Left colon (tissue), 2 donors: ENCODE results near the gene GFY. TPM values are rescaled to one million over a fixed set of nuclear protein-coding genes. Genes with fewer than 3 reads are reported as not detected.
A peak's percentile ranks its signal among the peaks of the same experiment; 100 is the strongest.

Source experiments
- ATAC-seq: fragments of 200-7000 bp; cut with Tn5 transposase; one replicate; pipeline ENCODE4 v1.9.1; 2020; ENCODE audit warnings: mild to moderate bottlenecking, moderate library complexity
- DNase-seq, 2 donors: peaks; one replicate each; pipeline ENCODE4 v3.0.0-alpha.2; 2020
- intact Hi-C, 2 donors: fragments of 100-400 bp; cut with DNase I in 1 of 2; cut with micrococcal nuclease in 1 of 2; formaldehyde crosslinking; loops; one replicate each; pipeline versions ENCODE4 v1.11.2 to v1.14.0; 2022; cut with DNase I, micrococcal nuclease
- total RNA-seq, 2 donors: library from RNA; stranded (reverse); fragmentation: NEBNext Ultra II Directional; extraction: Animal tissue kit (Norgen Biotek cat#: 25700); gene quantifications; one replicate each; pipeline ENCODE4 v1.2.1, GENCODE V29; 2021
- donor health status: DM: no; HTN: no; CAD: no.
- donor health status: DM: yes; HTN: yes; CAD: no.

The GFY gene
- total RNA-seq, 2 donors from 2014 or later: not detected

DNA sequence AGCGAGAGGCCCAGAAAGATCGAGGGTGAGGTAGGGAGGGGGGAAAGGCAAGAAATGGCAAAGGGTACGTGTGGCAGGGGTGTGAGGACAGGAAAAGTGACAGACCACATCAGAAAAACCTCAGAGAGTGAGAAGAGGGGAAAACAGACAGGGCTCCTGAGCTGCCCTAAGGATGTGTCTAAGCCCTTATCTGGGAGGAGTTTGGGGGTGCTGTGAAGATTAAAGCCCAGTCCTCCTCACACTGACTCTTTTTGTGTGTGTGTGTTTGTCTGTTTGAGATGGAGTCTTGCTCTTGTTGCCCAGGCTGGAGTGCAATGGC is 1.2 kb upstream of the GFY start:
- DNase-seq (no peak), ATAC-seq (no peak)
- intact Hi-C loops: no loop called here

DNA sequence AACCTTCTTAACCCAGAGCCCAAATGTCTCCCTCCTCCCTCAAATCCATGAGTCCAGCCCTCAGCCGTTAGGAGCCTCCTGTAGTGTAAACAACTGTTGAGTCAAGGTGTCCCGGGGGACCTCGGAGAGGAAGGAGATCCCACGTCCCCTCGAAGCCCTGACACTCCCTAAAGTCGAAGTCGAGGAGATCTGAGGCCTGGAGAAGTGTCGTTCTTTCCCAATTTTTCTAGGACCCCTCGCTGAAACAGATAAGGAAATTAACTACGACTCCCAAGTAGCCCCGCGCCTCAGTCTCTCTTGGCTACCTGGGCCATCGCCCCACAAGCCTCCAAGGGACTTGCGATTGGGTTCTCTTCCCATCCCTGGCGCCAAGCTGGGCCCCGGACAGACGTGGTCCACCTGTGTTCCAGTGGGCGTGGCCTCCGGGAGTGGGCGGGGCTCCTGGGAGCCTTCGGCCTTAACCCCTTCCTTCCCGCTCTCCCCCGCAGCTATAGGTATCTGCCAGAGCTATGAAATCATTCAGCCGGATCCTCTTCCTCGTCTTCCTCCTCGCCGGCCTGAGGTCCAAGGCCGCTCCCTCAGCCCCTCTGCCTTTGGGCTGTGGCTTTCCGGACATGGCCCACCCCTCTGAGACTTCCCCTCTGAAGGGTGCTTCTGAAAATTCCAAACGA is 869 bp downstream of the GFY start:
- no peak for ATAC-seq
- intact Hi-C loops: no loop called here
- no peak for DNase-seq

DNA sequence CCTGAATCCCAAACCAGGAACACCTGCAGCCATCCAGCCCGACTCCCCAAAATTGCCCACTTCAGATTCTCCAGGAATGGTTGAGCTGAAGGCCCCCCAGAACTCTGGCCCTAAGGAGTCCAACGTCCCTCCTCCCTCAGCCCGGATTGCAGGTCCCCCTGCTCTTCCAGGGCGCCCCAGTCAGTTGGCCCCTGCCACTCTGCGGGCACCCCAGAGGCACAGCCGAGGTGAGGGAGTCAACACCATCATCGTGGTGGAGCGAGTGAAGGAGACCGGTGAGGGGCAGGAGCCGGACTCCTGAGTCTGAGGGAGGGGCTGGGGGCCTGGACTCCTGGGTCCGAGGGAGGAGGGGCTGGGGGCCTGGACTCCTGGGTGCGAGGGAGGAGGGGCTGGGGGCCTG is 2.2 kb downstream of the GFY start:
- intact Hi-C loops: no loop called here
- ATAC-seq (no peak), DNase-seq (no peak)

DNA sequence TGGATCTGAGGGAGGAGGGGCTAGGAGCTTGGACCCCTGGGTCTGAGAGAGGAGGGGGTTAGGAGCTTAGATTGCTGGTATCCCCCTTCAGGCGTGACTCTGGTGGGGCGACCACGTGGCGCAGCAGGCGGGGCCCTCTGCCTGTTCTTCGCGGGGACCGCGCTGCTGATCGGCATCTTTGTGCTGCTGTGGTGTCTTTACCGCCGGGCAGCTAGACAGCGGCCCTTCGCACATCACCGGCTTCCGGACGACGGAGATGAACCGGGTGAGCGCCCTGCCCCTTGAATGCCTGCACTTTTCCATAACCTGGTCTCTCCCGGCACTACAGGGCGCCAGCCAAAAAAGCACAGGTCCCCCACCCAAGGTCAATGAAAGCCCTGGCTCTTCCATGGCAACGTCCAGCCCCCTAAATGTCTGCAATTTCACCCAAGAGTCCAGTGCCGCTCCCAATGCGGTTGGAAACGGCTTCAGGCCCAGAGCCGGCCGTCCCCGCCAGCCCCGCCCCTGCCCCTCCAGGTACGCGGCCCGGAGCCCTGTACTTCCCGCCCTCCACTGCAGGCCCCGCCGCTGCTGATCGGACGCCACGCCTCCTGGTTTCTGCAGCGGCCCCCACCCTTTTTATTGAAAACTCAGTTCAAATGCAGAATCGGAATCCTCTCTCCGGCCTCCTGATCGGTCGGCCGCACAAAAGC is 2.8 kb downstream of the GFY start:
- DNase-seq: no peak
- ATAC-seq: peak; percentile 45
- intact Hi-C loops: no loop called here

DNA sequence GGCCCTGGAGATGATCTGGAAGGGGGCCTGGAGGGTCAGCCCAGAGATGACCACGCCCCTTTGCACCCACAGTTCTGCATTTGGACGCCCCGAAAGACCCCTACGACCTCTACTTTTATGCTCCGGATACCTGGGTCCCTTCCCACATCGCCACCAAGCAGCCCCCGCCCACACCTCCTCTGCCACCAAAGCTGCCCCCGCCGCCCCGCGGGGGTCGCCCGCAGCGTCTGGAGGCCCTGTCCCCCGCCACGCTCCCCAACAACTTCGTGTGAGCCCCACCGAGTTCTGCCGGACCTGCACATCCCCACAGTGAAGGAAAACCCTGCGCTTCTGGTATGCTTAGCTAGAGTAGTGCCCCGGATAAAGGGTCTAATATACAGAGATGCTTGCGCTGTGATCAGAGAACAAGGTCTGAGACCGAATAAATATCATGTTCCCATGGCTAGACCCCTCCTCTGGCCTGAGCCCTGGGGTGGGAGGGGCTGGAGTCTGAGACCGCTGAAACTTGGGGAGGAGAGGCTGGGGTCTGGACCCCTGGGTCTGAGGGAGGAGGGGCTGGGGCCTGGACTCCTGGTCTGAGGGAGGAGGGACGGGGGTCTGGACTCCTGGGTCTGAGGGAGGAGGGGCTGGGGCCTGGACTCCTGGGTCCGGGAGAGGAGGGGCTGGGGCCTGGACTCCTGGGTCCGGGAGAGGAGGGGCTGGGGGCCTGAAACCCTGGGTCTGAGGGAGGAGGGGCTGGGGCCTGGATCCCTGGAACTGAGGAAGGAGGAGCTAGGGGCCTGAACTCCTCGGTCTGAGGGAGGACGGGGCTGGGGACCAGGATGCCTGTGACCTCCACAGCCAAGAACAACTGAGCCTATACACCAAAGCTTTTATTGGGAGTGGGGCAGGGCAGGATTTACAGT is 3.6 kb downstream of the GFY start:
- intact Hi-C loops: no loop called here
- no peak for ATAC-seq
- no peak for DNase-seq

DNA sequence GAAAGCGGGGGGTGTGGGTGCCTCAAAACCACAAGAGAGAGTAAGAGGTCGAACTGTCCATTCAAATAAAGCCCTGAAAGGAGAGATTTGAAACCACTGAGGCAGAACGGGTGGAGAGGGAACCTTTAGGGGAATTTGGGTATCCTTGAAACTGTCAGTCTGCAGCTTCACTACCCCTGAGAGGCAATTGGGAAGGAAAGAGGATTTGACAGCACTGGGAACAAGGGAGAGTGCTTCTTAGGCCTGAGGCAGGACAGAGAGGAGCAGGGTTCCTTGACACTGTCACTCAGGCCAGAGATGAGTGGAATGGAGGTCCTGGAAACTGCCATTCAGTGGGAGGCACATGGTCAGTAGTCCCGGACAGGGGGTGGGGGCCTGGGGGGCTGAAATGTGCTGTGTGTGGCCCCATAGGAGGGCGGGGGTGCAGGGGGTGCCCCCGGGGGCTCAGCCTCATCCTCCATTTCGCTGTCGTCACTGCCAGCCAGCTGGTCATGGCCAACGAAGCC is 5.0 kb downstream of the GFY start:
- no peak for DNase-seq
- ATAC-seq: no peak
- intact Hi-C loops: loop anchor here in 1 of 2 donors (10.0 kb wide), 1 partner anchor 165 kb away; no protein-coding TSS in a partner anchor

DNA sequence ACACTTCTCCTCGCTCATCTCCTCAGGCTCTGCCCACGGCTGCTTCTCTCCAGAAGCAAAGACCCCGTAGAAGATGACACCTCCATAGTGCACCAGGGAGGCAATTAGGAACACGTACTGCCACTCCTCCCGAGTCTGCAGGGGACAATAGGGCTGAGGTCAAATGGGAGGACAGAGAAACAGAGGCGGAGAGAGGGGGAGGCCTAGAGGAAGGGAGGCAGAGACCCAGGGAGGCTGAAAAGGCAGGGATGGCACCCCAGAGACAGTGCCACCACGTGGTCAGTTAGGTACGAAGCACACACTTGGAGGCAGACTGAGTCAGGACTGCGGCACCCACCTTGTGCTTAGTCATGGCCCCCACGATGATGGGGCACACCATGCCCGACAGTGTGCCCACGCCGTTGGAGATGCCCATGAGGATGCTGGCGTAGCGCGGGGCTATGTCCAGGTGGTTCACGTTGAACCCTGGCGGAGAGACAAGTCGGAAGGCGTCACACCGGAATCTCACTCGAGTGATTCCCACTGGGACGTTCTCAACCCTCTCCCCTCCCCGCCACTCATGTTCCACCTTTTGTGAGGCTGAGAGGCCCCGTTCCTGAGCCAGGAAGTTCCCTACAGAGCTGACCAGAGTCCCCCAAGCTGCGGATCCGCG is 5.6 kb downstream of the GFY start:
- no peak for DNase-seq
- intact Hi-C loops: loop anchor here in 1 of 2 donors (10.0 kb wide), 1 partner anchor 166 kb away; no protein-coding TSS in a partner anchor
- no peak for ATAC-seq

DNA sequence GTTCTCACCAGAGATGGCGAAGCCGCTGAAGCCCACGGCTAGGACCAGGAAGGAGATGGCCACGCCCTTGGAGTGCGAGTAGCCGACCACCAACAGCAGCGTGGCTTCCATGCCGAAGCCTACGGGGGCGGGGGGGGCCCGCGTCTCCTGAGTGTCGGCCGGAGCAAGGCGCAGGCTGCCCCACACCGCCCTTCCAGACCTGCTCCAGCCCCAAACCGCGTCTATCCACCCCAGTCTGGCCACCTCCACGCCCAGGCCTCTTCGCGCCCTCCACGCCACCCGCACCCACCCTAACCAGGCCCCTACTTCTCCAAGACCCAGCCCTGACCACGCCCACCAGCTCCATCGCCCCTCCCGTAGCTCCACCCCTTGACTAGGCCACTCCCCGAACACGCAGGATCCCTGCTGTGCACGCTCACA is 6.2 kb downstream of the GFY start:
- ATAC-seq: no peak
- intact Hi-C loops: loop anchor here in 1 of 2 donors (10.0 kb wide), 1 partner anchor 167 kb away; no protein-coding TSS in a partner anchor
- no peak for DNase-seq

DNA sequence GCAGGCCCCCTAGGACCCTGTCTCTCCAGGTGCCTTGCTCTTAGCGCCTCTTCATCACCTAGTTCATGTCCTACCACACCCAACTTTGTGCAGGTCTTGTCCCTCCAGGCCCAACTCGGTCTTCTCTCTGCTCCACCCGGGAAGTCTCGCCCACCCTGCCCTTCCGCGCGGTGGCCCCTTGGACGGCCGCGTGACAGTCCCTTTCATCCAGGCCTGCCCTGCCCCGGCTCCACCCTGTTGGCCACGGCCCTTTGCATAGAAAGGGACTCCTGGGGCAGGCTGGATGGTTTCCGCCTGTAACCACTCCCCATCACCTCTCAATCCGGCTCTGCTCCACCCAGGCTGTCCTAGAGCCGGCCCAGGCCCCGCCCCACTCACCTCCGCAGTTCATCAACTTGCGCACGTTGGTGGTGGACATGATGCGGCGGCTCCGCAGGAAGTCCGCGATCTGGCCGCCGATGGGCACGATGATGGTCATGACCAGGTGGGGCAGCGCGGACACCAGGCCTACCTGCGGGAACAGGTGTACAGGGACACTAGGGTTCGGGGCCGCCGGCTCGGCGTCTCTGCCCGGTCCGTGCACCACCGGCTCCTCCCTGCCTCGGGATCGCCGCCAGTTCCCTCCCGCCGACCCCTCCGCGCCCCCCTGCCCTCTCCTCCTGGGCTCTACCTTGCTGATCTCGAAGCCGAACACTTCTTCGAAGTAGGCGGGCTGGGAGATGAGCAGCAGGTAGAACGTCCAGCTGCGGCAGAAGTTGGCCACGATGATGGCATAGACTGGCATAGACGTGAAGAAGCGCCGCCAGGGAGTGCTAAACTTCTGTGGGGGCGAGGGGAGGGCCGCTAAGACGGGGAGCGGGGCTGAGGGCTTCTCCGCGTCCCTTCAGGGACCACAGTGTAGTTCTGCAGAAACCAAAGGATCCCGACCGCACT is 7.2 kb downstream of the GFY start:
- DNase-seq (peak; percentile 49 to 66), ATAC-seq (peak; percentile 97)
- intact Hi-C loops: loop anchor here in 1 of 2 donors (10.0 kb wide), 1 partner anchor 168 kb away; no protein-coding TSS in a partner anchor

DNA sequence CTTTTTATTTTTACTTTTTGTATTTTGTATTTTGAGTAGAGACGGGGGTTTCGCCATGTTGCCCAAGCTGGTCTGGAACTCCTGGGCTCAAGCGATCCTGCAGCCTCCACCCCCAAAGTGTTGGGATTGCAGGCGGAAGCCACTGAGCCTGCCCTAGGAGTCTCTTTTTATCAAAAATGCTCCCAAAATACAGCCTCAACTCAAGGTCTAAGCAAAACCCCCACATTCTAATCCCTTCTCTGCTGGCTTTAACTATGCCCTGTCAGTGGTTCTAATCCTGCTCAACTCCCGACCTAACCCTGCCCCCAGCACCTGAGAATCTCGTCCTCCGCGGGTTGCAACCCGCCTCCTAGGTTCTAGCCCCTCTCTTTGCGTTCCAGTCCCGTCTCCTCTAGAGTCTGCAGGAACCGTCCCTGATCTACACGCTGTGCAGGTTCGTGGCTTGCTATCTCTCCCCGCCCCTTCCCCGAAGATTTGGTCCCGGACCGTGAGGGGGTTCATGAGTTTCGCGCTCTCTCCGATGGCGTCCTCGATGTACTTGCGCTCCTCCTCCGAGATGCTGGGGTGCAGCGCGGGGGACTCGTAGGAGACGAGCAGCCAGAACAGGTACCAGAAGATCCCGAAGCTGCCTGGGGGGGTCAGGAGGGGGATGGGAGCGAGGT is 8.2 kb downstream of the GFY start:
- no peak for DNase-seq
- intact Hi-C loops: loop anchor here in 1 of 2 donors (10.0 kb wide), 1 partner anchor 169 kb away; no protein-coding TSS in a partner anchor
- no peak for ATAC-seq

DNA sequence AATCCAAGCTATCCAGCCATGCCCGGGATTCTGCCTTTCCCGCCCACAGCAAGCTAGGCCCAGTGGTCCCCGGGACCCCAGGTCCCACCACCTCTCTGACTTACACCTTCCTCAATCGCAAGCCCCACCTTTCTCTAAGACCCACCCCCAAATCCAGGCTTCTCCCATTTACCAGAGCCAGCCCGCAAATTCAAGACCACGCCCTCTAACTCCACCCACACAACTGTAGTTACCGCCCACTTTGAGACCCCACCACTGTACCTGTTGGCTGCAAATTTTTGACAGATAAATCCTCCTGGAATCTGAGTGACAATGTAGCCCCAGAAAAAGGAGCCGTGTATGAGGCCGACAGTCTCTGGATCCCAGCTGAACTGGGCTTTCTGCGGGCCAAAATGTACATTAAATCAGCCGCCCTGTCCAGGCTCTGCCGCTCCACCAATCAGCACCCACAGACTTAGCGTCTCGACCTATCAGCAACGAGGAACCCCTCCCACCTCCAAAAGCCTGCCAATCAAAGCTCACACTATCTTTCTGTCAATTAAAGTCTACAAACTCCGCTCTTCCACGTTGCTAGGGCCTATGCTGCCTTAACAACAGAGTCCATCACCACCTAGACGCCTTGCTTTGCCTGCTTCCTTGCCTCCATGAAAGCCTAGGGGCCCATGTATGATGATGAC is 9.9 kb downstream of the GFY start:
- intact Hi-C loops: loop anchor here in 1 of 2 donors (10.0 kb wide), 1 partner anchor 170 kb away; no protein-coding TSS in a partner anchor
- DNase-seq: no peak
- ATAC-seq: no peak

DNA sequence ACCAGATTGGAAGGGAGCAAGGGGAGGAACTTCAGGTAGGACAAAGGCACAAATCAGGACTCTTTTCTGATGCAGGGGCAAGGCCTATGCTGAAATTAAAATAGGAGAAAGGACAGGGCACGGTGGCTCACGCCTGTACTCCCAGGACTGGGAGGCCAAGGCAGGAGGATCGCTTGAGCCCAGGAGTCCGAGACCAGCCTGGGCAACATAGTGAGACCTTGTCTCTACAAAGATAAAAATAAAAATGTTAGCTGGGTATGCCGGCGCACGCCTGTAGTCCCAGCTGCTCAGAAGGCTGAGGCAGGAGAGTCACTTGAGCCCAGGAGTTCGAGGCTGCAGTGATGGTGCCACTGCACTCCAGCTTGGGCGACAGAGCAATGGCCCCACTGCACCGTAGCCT is 10.5 kb downstream of the GFY start:
- intact Hi-C loops: loop anchor here in 1 of 2 donors (10.0 kb wide), 1 partner anchor 171 kb away; no protein-coding TSS in a partner anchor
- DNase-seq (no peak), ATAC-seq (no peak)

DNA sequence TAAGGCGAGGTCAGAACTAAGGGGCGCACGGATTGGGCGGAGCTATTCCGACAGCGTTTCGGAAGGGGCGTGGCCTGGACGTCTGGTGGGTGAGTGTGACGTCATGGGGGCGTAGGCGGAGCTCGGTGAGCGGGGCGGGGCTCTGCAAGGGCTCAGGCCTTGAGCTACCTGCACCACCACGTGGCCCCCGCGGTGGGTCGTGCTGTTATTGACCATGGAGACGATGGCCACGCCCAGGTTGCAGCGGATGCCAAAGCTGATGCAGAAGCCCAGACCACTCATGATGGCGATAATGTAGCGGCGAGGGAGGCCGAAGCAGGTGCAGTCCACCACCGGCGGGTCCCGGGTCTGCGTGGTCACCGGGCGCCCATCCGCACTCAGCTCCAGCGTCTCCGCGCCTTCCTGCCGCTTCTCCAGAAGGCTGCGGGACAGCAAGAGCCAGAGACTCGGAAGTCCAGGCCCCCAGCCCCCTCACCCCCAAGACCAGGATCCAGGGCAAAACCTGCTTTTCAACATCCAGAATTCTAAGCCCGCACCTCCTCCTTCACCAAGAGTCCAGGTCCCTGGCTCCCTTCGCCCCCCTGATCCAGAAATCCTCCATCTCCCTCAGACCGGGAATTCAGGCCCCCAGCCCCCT is 11.3 kb downstream of the GFY start:
- ATAC-seq: no peak
- DNase-seq: no peak
- intact Hi-C loops: loop anchor here in 1 of 2 donors (10.0 kb wide), 1 partner anchor 172 kb away; no protein-coding TSS in a partner anchor

DNA sequence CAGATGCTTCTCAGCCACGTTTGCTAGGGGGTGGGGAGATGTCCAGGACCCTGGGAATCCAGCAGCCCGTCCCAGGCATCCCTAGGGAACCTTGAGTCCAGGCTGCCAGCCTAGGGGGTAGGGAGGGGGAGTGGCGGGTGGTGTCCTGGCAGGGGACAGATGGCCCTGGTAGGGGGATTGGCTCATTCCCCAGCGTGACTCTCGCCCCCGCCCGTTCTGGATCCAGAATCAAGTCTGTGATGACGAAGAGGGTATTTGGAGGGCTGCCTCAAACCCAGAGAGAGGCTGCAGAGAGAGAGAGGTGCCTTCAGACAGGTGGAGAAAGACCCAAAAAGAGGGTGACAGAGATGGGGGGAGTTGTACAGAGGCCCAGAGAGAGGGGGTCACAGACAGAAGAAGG is 12.0 kb downstream of the GFY start:
- intact Hi-C loops: loop anchor here in 1 of 2 donors (10.0 kb wide), 1 partner anchor 172 kb away; no protein-coding TSS in a partner anchor
- no peak for DNase-seq
- ATAC-seq: no peak

DNA sequence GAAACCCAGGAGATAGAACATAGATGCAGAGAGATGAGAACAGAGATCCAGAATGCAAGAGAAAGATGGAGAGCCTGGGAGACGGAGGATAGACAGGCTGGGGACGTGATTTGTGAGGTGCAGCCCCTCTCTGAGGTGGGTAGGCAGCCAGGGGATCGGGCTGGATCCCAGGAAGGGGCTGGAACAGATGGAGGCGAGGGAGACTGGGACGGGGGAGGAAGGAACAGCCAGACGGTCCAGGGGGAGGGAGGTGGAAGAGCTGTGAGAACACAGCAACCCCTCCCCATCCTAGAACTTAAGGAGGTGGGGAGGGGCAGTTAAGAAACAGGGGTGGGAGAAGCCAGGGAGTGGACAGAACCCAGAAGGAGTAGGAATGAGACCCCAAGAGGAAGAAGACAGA is 13.1 kb downstream of the GFY start:
- ATAC-seq (no peak), DNase-seq (no peak)
- intact Hi-C loops: loop anchor here in 1 of 2 donors (10.0 kb wide), 1 partner anchor 173 kb away; no protein-coding TSS in a partner anchor

DNA sequence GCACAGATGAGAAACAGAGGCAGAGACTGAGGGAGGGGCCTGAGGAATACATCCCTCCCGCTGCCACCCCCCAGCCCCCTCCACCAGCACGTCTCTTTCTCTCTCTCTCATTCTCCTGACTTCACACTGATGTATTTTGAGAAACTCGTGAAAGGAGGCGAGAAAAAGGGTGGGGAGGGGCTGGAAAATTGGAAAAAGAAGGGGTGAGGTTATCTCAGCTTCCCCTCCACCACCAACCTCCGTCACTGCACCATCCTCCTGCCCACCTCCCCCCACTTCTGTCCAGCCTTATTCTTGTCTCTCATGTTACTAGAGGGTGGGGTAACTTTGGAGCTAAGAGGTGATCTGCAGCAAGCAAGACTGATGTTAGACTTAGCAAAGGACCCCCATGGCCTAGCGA is 14.6 kb downstream of the GFY start:
- no peak for DNase-seq
- intact Hi-C loops: loop anchor here in 1 of 2 donors (5.0 to 10.0 kb wide), 2 partner anchors 48 to 175 kb away; no protein-coding TSS in a partner anchor

More for the DNA sequence above, 14.6 kb downstream of the GFY start:
- ATAC-seq: no peak
